SH-SY5Y (cell line): ENCODE results near the gene AFMID.

Experiments used
- GATA2 ChIP-seq: IDR thresholded peaks from 2 replicates; pipeline ENCODE4 v1.6.1; 2011; ENCODE audit warnings: mild to moderate bottlenecking, low read depth, low read length
- GATA3 ChIP-seq: IDR thresholded peaks from 2 replicates; pipeline ENCODE4 v1.6.1; 2011; ENCODE audit warnings: low read depth, mild to moderate bottlenecking, low read length, moderate library complexity

DNA sequence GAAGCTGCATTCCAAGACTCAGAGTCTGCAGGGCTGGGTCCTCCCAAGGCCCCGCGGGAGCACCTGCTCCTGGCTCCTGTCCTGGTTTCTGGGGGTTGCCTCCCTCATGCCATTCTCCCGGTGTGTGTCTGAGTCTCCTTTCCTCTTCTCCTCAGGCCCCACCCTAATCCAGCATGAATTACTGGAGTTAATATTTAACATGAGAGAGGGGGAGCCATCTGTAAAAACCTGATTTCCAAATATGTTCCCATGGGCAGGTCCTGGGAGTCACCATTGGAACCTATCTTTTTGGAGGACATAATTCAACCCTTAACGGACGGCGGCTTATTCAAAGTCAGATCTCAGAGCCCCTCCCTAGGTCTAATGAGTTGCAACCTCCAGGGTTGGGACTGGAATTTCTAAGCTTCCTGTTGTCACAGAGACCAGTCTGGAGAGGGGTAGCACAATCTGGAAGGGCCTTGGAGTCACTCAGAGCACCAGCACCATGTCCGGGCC lies 35.6 kb upstream of the AFMID start:
- TF ChIP-seq GATA2 (no peak), GATA3 (no peak)
